HepG2 (cell line): ENCODE measurements around the gene ZFHX3. TPM values are rescaled to one million over a fixed set of nuclear protein-coding genes. Genes with fewer than 3 reads are reported as not detected.

Experiments used
- ATAC-seq: fragments of 200-7000 bp; cut with Tn5 transposase; 3 replicates; pipeline ENCODE4 v1.9.1; 2020; ENCODE audit warnings: mild to moderate bottlenecking, moderate library complexity
- BruUV-seq: library from RNA; stranded (reverse); fragments of 400-500 nt; replicated peaks from 2 replicates; lab custom pipeline; 2021; lab: Mats Ljungman, UMichigan
- CTCF ChIA-PET: fragments of 300-600 bp; formaldehyde crosslinking; extraction: SDS; loops from one replicate; lab custom pipeline; 2021; ENCODE audit warnings: low total read pairs, inconsistent platforms, low intra/inter-chr PET ratio; lab: Yijun Ruan, JAX
- POLR2A ChIA-PET: fragments of 350-600 bp; sonication (Branson Sonifier 250); formaldehyde crosslinking; loops from one replicate; lab custom pipeline; 2020; ENCODE audit warnings: antibody characterized with exemption, inconsistent platforms; lab: Yijun Ruan, JAX
- DNase-seq: peaks from one replicate; pipeline ENCODE4 v3.0.0-alpha.2; 2015; ENCODE audit warnings: low spot score
- FAIRE-seq: peaks from 3 replicates; lab custom pipeline; 2011; peaks lifted over from hg19 to GRCh38; lab: Jason Lieb, UNC
- H2AFZ ChIP-seq: one replicate; pipeline ENCODE4 v1.6.1; 2011; ENCODE audit warnings: low read length, inconsistent platforms
- H3K27ac ChIP-seq: fragments of 300-600 bp; 3 replicates; pipeline ENCODE4 v1.8.0; 2011; ENCODE audit warnings: mixed run types, mild to moderate bottlenecking, mixed read lengths, low read length, inconsistent platforms; ENCODE audit not compliant: insufficient read depth; ENCODE audit errors: extremely low read length
- H3K27me3 ChIP-seq, 2 experiments: fragments of 200-600 bp in 1 of 2; 2 replicates in 1 of 2; 3 replicates in 1 of 2; pipeline versions ENCODE4 v1.6.0 to v1.8.0; 2011; ENCODE audit warnings: low read length in 2 of 2, mild to moderate bottlenecking in 2 of 2, moderate library complexity in 2 of 2, inconsistent platforms in 1 of 2; ENCODE audit not compliant: insufficient read depth in 2 of 2, control insufficient read depth in 1 of 2
- H3K36me3 ChIP-seq, 2 experiments: fragments of 200-600 bp in 1 of 2; replicated peaks in 1 of 2; 2 replicates in 1 of 2; 3 replicates in 1 of 2; pipeline versions ENCODE4 v1.5.1 to v1.8.0; 2011; ENCODE audit warnings: low read length in 2 of 2, inconsistent platforms in 1 of 2; ENCODE audit not compliant: insufficient read depth in 2 of 2, control insufficient read depth in 1 of 2
- H3K4me1 ChIP-seq: 2 replicates; pipeline ENCODE4 v1.5.1; 2012; ENCODE audit warnings: low read length, inconsistent platforms; ENCODE audit not compliant: insufficient read depth
- H3K4me2 ChIP-seq: 2 replicates; pipeline ENCODE4 v1.6.0; 2011; ENCODE audit warnings: low read depth, low read length, inconsistent platforms
- H3K4me3 ChIP-seq, 3 experiments: fragments of 200-600 bp in 1 of 3; sonication (generic), shearing (Covaris generic) in 1 of 3; replicated peaks in 1 of 3; 2 replicates each; pipeline ENCODE4 v1.5.1; 2011 to 2016; ENCODE audit warnings: low read length in 3 of 3, inconsistent platforms in 2 of 3, low read depth in 2 of 3, mild to moderate bottlenecking in 2 of 3, control low read depth in 1 of 3, mixed read lengths in 1 of 3; ENCODE audit not compliant: insufficient read depth in 1 of 3
- H3K79me2 ChIP-seq: one replicate; pipeline ENCODE4 v1.6.1; 2011; ENCODE audit warnings: low read length, inconsistent platforms; ENCODE audit not compliant: insufficient read depth
- H3K9ac ChIP-seq: 2 replicates; pipeline ENCODE4 v1.6.0; 2011; ENCODE audit warnings: mild to moderate bottlenecking, low read depth, low read length, inconsistent platforms; ENCODE audit not compliant: insufficient read depth
- H3K9me3 ChIP-seq: 2 replicates; pipeline ENCODE4 v1.5.1; 2012; ENCODE audit warnings: mild to moderate bottlenecking, low read length
- H4K20me1 ChIP-seq: 2 replicates; pipeline ENCODE4 v1.6.0; 2011; ENCODE audit warnings: inconsistent platforms, mild to moderate bottlenecking, low read length, moderate library complexity; ENCODE audit not compliant: insufficient read depth
- KDM1A ChIP-seq: IDR thresholded peaks from 2 replicates; pipeline ENCODE4 v1.6.1; 2016; ENCODE audit warnings: missing compliant biosample characterization
- MYC ChIP-seq: sonication (generic); formaldehyde crosslinking; IDR thresholded peaks from 2 replicates; pipeline ENCODE4 v1.9.0; 2021; ENCODE audit warnings: missing genetic modification reagents, borderline replicate concordance
- NFRKB ChIP-seq: fragments of 450-650 bp; IDR thresholded peaks from 2 replicates; pipeline ENCODE4 v1.6.1; 2017
- NFYC ChIP-seq: IDR thresholded peaks from 2 replicates; pipeline ENCODE4 v1.6.1; 2016; ENCODE audit warnings: missing genetic modification reagents, missing compliant biosample characterization
- PAX8 ChIP-seq: sonication (generic); formaldehyde crosslinking; IDR thresholded peaks from 2 replicates; pipeline ENCODE4 v1.8.0; 2022; ENCODE audit warnings: mild to moderate bottlenecking, missing genetic modification reagents, borderline replicate concordance
- RXRB ChIP-seq: IDR thresholded peaks from 2 replicates; pipeline ENCODE4 v1.6.1; 2016; ENCODE audit warnings: borderline replicate concordance, missing genetic modification reagents, missing compliant biosample characterization
- SOX5 ChIP-seq: IDR thresholded peaks from 2 replicates; pipeline ENCODE4 v1.6.1; 2016; ENCODE audit warnings: borderline replicate concordance
- TBP ChIP-seq: sonication (generic); formaldehyde crosslinking; IDR thresholded peaks from 2 replicates; pipeline ENCODE4 v1.5.0; 2020; ENCODE audit warnings: missing genetic modification reagents
- ZBTB8A ChIP-seq: sonication (generic); formaldehyde crosslinking; IDR thresholded peaks from 2 replicates; pipeline ENCODE4 v1.4.0; 2020; ENCODE audit warnings: mild to moderate bottlenecking, low read depth, missing genetic modification reagents, borderline replicate concordance
- ZNF543 ChIP-seq: sonication (generic); formaldehyde crosslinking; IDR thresholded peaks from 2 replicates; pipeline ENCODE4 v1.4.0; 2020; ENCODE audit warnings: mild to moderate bottlenecking, missing genetic modification reagents
- ZNF629 ChIP-seq: sonication (generic); formaldehyde crosslinking; conservative IDR thresholded peaks from 2 replicates; pipeline ENCODE4 v1.5.0; 2020; ENCODE audit warnings: missing genetic modification reagents
- ZNF652 ChIP-seq: IDR thresholded peaks from 2 replicates; pipeline ENCODE4 v1.6.1; 2016; ENCODE audit warnings: low read depth, borderline replicate concordance
- ZNF775 ChIP-seq: sonication (generic); formaldehyde crosslinking; IDR thresholded peaks from 2 replicates; pipeline ENCODE4 v1.4.0; 2020; ENCODE audit warnings: missing genetic modification reagents, mild to moderate bottlenecking, moderate library complexity, borderline replicate concordance
- WGBS: methylation state at CpG from one replicate; pipeline ENCODE4 v1.1.6; 2017; ENCODE audit warnings: low lambda C conversion rate; 5-methylcytosine and 5-hydroxymethylcytosine counted together
- in situ Hi-C: cut with HindIII; loops from 2 replicates; pipeline ENCODE4 v1.10.0; 2017; ENCODE audit warnings: low pct_unique_long_range_greater_than_20kb; ENCODE audit not compliant: extremely low pct_ligation_motif_present
- intact Hi-C: fragments of 100-400 bp; cut with micrococcal nuclease; formaldehyde crosslinking; loops from one replicate; pipeline ENCODE4 v1.10.0; 2022; ENCODE audit not compliant: unreplicated experiment
- polyA plus RNA-seq, 8 experiments: library from polyadenylated mRNA; depleted of rRNA in 3 of 8; stranded (reverse) in 7 of 8; unstranded in 1 of 8; fragments of >200 nt; fragmentation: Illumina TruSeq in 4 of 8; extraction: Trizol in 4 of 8; gene quantifications; 2 replicates each; pipeline versions ENCODE4 v1.2.1 to v1.2.3, GENCODE V29; 2011 to 2016; ENCODE audit warnings: low read depth in 4 of 8, missing spikeins in 1 of 8, mixed read lengths in 1 of 8; ENCODE audit not compliant: insufficient read depth in 1 of 8
- total RNA-seq, 5 experiments: library from RNA; depleted of rRNA; stranded (reverse); fragments of >200 nt; fragmentation: Illumina TruSeq; extraction: Trizol; gene quantifications; 2 replicates each; pipeline ENCODE4 v1.2.3, GENCODE V29; 2016; ENCODE audit warnings: low read depth in 1 of 5
- TF ChIP-seq, protein P1 (sequence below): sonication (generic); formaldehyde crosslinking; IDR thresholded peaks from 2 replicates; pipeline ENCODE4 v1.5.0; 2020; ENCODE audit warnings: missing genetic modification reagents
- TF ChIP-seq, protein P2 (sequence below): sonication (generic); formaldehyde crosslinking; IDR thresholded peaks from 2 replicates; pipeline ENCODE4 v1.4.0; 2020; ENCODE audit warnings: missing genetic modification reagents
- TF ChIP-seq, protein P3 (sequence below): IDR thresholded peaks from 2 replicates; pipeline ENCODE4 v1.6.1; 2016; ENCODE audit warnings: mild to moderate bottlenecking
- TF ChIP-seq, protein P4 (sequence below): sonication (generic); formaldehyde crosslinking; IDR thresholded peaks from 2 replicates; pipeline ENCODE4 v1.5.0; 2020; ENCODE audit warnings: mild to moderate bottlenecking, missing genetic modification reagents, borderline replicate concordance

Gene ZFHX3
- total and polyA plus RNA-seq, 2 of the 13 experiments (the other 11 are each of a cell fraction or from before 2014, with no cell fraction given): 5.0 to 6.0 TPM

- H3K9ac ChIP-seq: no peak overlapping the region
- in situ Hi-C loops: no loop called here
- no peak for ATAC-seq
- no peak overlapping the region for H3K4me2 ChIP-seq
- no peak for FAIRE-seq
- H3K36me3 ChIP-seq: peaks cover 24 to 56% of the 10 kb centered on the region in 2 experiments
- POLR2A ChIA-PET: no interaction called here
- no peak overlapping the region for H2AFZ ChIP-seq
- no peak overlapping the region for H3K4me3 ChIP-seq
- no TSS peak for BruUV-seq
- CTCF ChIA-PET: no interaction called here
- peaks cover 45% of the 10 kb centered on the region for H3K4me1 ChIP-seq
- no peak overlapping the region for H3K27ac ChIP-seq
- WGBS: 92% methylated on average over 3 of the region's 3 CpGs
- no peaks in the 10 kb centered on the region for H3K27me3 ChIP-seq
- no peak for DNase-seq
- H3K9me3 ChIP-seq: no peaks in the 10 kb centered on the region
- peaks cover 13% of the 10 kb centered on the region; the same call in 1 of the 2 replicates for H4K20me1 ChIP-seq
- H3K79me2 ChIP-seq: peaks cover 30% of the 10 kb centered on the region
- intact Hi-C loops: no loop called here
- TF ChIP-seq, protein P1, sequence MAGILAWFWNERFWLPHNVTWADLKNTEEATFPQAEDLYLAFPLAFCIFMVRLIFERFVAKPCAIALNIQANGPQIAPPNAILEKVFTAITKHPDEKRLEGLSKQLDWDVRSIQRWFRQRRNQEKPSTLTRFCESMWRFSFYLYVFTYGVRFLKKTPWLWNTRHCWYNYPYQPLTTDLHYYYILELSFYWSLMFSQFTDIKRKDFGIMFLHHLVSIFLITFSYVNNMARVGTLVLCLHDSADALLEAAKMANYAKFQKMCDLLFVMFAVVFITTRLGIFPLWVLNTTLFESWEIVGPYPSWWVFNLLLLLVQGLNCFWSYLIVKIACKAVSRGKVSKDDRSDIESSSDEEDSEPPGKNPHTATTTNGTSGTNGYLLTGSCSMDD (CRISPR knock-in tag): no peak
- TF ChIP-seq KDM1A (CRISPR knock-in tag) (no peak), TBP (CRISPR knock-in tag) (no peak), MYC (CRISPR knock-in tag) (no peak), RXRB (CRISPR knock-in tag) (no peak), PAX8 (CRISPR knock-in tag) (no peak), ZNF629 (CRISPR knock-in tag) (no peak), SOX5 (no peak), ZNF652 (CRISPR knock-in tag) (no peak), ZBTB8A (CRISPR knock-in tag) (no peak), ZNF775 (no peak), NFRKB (no peak), ZNF543 (no peak), NFYC (no peak)
- TF ChIP-seq, protein P2, sequence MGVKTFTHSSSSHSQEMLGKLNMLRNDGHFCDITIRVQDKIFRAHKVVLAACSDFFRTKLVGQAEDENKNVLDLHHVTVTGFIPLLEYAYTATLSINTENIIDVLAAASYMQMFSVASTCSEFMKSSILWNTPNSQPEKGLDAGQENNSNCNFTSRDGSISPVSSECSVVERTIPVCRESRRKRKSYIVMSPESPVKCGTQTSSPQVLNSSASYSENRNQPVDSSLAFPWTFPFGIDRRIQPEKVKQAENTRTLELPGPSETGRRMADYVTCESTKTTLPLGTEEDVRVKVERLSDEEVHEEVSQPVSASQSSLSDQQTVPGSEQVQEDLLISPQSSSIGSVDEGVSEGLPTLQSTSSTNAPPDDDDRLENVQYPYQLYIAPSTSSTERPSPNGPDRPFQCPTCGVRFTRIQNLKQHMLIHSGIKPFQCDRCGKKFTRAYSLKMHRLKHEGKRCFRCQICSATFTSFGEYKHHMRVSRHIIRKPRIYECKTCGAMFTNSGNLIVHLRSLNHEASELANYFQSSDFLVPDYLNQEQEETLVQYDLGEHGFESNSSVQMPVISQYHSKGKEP (CRISPR knock-in tag): no peak
- TF ChIP-seq, protein P3, sequence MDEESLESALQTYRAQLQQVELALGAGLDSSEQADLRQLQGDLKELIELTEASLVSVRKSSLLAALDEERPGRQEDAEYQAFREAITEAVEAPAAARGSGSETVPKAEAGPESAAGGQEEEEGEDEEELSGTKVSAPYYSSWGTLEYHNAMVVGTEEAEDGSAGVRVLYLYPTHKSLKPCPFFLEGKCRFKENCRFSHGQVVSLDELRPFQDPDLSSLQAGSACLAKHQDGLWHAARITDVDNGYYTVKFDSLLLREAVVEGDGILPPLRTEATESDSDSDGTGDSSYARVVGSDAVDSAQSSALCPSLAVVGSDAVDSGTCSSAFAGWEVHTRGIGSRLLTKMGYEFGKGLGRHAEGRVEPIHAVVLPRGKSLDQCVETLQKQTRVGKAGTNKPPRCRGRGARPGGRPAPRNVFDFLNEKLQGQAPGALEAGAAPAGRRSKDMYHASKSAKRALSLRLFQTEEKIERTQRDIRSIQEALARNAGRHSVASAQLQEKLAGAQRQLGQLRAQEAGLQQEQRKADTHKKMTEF (CRISPR knock-in tag): no peak
- TF ChIP-seq, protein P4, sequence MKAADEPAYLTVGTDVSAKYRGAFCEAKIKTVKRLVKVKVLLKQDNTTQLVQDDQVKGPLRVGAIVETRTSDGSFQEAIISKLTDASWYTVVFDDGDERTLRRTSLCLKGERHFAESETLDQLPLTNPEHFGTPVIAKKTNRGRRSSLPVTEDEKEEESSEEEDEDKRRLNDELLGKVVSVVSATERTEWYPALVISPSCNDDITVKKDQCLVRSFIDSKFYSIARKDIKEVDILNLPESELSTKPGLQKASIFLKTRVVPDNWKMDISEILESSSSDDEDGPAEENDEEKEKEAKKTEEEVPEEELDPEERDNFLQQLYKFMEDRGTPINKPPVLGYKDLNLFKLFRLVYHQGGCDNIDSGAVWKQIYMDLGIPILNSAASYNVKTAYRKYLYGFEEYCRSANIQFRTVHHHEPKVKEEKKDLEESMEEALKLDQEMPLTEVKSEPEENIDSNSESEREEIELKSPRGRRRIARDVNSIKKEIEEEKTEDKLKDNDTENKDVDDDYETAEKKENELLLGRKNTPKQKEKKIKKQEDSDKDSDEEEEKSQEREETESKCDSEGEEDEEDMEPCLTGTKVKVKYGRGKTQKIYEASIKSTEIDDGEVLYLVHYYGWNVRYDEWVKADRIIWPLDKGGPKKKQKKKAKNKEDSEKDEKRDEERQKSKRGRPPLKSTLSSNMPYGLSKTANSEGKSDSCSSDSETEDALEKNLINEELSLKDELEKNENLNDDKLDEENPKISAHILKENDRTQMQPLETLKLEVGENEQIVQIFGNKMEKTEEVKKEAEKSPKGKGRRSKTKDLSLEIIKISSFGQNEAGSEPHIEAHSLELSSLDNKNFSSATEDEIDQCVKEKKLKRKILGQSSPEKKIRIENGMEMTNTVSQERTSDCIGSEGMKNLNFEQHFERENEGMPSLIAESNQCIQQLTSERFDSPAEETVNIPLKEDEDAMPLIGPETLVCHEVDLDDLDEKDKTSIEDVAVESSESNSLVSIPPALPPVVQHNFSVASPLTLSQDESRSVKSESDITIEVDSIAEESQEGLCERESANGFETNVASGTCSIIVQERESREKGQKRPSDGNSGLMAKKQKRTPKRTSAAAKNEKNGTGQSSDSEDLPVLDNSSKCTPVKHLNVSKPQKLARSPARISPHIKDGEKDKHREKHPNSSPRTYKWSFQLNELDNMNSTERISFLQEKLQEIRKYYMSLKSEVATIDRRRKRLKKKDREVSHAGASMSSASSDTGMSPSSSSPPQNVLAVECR (CRISPR knock-in tag): no peak
Measured at GRCh38 chr16:72951916-72952315, 96.0 kb downstream of the ZFHX3 start.
